Vagina (tissue), 2 donors: ENCODE data around the gene WDR74.
"Not testable (repeated sequence)": the region's sequence is repeated elsewhere in the genome, so short reads cannot be mapped to it uniquely, and the experiment has no call there.

Experiments
- POLR2A ChIP-seq, 2 donors: fragments of 450-650 bp; IDR thresholded peaks; one replicate each; pipeline ENCODE4 v1.6.1; 2017; ENCODE audit warnings: antibody characterized with exemption in 2 of 2, mild to moderate bottlenecking in 2 of 2, moderate library complexity in 2 of 2
- POLR2AphosphoS5 ChIP-seq, 2 donors: sonication (generic); formaldehyde crosslinking; IDR thresholded peaks; one replicate each; pipeline ENCODE4 v1.9.0; 2017; ENCODE audit warnings: antibody characterized with exemption in 2 of 2, mild to moderate bottlenecking in 2 of 2, low read depth in 1 of 2; ENCODE audit not compliant: insufficient read depth in 1 of 2
- TF ChIP-seq, protein P1 (sequence below), 3 experiments: fragments of 450-650 bp in 2 of 3; fragments of 200-600 bp in 1 of 3; sonication (generic) in 1 of 3; IDR thresholded peaks; one replicate each; pipeline ENCODE4 v1.5.1; 2017 to 2019; ENCODE audit warnings: antibody characterized with exemption in 3 of 3, mild to moderate bottlenecking in 2 of 3, moderate library complexity in 2 of 3

DNA sequence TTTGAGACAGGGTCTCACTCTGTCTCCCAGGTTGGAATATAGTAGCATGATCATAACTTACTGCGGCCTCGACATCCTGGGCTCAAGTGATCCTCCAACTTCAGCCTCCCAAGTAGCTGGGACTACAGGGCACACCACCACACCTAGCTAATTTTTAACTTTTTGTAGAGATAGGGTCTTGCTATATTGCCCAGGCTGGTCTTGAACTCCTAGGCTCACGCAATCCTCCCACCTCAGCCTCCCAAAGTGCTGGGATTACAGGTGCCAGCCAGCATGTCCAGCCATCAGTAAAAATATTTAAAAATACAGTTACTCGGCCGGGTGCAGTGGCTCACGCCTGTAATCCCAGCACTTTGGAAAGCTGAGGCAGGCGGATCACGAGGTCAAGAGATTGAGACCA lies 11.3 kb downstream of the WDR74 start:
- not testable (repeated sequence) for TF ChIP-seq POLR2A (IDR thresholded peaks at IDR 0.05); POLR2AphosphoS5 (IDR thresholded peaks at IDR 0.05; ENCODE audit: insufficient read depth in 1 of 2, low read depth in 1 of 2)
- TF ChIP-seq, protein P1, sequence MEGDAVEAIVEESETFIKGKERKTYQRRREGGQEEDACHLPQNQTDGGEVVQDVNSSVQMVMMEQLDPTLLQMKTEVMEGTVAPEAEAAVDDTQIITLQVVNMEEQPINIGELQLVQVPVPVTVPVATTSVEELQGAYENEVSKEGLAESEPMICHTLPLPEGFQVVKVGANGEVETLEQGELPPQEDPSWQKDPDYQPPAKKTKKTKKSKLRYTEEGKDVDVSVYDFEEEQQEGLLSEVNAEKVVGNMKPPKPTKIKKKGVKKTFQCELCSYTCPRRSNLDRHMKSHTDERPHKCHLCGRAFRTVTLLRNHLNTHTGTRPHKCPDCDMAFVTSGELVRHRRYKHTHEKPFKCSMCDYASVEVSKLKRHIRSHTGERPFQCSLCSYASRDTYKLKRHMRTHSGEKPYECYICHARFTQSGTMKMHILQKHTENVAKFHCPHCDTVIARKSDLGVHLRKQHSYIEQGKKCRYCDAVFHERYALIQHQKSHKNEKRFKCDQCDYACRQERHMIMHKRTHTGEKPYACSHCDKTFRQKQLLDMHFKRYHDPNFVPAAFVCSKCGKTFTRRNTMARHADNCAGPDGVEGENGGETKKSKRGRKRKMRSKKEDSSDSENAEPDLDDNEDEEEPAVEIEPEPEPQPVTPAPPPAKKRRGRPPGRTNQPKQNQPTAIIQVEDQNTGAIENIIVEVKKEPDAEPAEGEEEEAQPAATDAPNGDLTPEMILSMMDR (IDR thresholded peaks at IDR 0.05): not testable (repeated sequence)
